ENCODE data around the gene CCDC184.
A peak's percentile ranks its signal among the peaks of the same experiment; 100 is the strongest.

The CCDC184 gene

DNA sequence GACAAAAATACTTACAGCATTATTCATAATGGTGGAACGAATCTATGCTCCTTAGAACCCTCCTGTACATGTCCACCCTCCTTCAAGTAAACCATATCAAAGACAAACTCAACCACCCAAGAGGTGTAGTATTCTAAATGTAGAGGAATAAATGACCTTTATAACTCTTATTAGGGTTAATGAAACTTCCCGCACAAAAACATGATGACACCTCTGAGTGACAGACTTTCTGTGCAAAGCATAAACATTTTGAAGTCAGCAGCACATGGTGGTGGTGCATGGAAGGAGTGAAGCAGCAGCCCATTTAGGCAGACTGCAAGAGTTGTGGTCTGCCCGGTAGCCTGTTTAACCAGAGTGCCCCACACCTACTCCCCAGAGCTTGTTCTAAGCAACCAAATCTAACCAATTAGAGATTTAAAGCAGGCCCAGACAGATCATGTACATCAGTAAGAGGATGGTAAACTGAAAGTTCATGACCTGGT is 25.5 kb upstream of the CCDC184 start:
- Histone ChIP-seq H3K27ac (peak overlapping the region; percentile 93), H3K79me2 (peaks cover 3% of the 10 kb centered on the region), H3K9me3 (ENCODE audit: control insufficient read depth, low read length) (no peaks in the 10 kb centered on the region), H2AFZ (peak overlapping the region; percentile 100), H3K36me3 (ENCODE audit: control insufficient read depth, insufficient read depth, low read length) (no peaks in the 10 kb centered on the region), H3K4me1 (peaks cover 34% of the 10 kb centered on the region), H3K9ac (no peak overlapping the region), H3K27me3 (ENCODE audit: control insufficient read depth, insufficient read depth, low read length) (no peaks in the 10 kb centered on the region), H3K4me3 (ENCODE audit: low read depth, low read length) (peak overlapping the region; percentile 97), H3K4me2 (ENCODE audit: low read length) (peak overlapping the region; percentile 92)
- TF ChIP-seq, protein P1, sequence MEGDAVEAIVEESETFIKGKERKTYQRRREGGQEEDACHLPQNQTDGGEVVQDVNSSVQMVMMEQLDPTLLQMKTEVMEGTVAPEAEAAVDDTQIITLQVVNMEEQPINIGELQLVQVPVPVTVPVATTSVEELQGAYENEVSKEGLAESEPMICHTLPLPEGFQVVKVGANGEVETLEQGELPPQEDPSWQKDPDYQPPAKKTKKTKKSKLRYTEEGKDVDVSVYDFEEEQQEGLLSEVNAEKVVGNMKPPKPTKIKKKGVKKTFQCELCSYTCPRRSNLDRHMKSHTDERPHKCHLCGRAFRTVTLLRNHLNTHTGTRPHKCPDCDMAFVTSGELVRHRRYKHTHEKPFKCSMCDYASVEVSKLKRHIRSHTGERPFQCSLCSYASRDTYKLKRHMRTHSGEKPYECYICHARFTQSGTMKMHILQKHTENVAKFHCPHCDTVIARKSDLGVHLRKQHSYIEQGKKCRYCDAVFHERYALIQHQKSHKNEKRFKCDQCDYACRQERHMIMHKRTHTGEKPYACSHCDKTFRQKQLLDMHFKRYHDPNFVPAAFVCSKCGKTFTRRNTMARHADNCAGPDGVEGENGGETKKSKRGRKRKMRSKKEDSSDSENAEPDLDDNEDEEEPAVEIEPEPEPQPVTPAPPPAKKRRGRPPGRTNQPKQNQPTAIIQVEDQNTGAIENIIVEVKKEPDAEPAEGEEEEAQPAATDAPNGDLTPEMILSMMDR (IDR thresholded peaks at IDR 0.05) = no peak

DNA sequence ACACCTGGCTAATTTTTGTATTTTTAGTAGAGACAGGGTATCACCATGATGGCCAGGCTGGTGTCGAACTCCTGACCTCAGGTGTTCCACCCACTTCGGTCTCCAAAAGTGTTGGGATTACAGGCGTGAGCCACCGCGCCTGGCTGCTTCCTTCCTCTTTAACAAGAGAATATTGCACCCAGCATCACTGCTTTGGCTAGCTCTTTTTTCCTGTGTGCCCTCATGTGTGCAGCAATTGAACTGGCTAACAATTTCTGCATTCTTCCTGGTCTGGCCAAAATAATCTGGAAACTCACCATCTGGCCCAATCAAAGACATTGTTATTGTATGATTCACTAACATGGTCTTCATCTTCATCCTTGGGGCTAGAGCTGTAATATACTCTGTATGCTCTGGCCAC is 23.4 kb upstream of the CCDC184 start:
- H3K27me3 ChIP-seq (ENCODE audit: control insufficient read depth, insufficient read depth, low read length) = no peaks in the 10 kb centered on the region
- peak overlapping the region; percentile 58 for H3K27ac ChIP-seq
- no peak overlapping the region for H3K4me3 ChIP-seq (ENCODE audit: low read depth, low read length)
- peaks cover 3% of the 10 kb centered on the region for H3K79me2 ChIP-seq
- H3K9ac ChIP-seq = no peak overlapping the region
- no peak overlapping the region for H3K4me2 ChIP-seq (ENCODE audit: low read length)
- H3K4me1 ChIP-seq = peaks cover 41% of the 10 kb centered on the region
- peak overlapping the region; percentile 5 for H2AFZ ChIP-seq
- no peaks in the 10 kb centered on the region for H3K36me3 ChIP-seq (ENCODE audit: control insufficient read depth, insufficient read depth, low read length)
- H3K9me3 ChIP-seq (ENCODE audit: control insufficient read depth, low read length) = no peaks in the 10 kb centered on the region
- TF ChIP-seq, protein P1 (IDR thresholded peaks at IDR 0.05) = no peak

DNA sequence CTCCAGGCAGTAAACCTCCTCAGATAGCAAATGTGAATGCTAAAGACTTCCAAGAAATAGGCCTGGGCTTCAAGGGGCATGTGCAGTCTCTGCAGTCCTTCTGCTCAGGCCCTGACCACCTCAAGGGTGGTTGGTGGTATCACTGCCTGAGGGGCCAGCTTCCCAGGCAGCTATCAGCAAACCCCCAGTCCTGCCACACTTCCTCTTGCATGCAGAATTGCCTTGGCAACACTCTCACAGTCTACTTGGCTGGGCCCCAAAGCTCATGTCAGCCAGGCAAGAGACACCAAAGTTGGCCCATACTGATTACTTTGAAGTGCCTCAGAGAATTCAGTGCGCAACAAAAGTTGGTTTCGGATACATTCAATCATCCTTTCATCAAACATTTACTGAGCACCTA is 22.6 kb upstream of the CCDC184 start:
- Histone ChIP-seq H3K27ac (peak overlapping the region; percentile 58), H3K9ac (no peak overlapping the region), H3K4me3 (ENCODE audit: low read depth, low read length) (no peak overlapping the region), H3K9me3 (ENCODE audit: control insufficient read depth, low read length) (no peaks in the 10 kb centered on the region), H3K4me2 (ENCODE audit: low read length) (peak overlapping the region; percentile 12), H3K79me2 (peaks cover 3% of the 10 kb centered on the region), H3K36me3 (ENCODE audit: control insufficient read depth, insufficient read depth, low read length) (no peaks in the 10 kb centered on the region), H2AFZ (peak overlapping the region; percentile 25), H3K4me1 (peaks cover 41% of the 10 kb centered on the region), H3K27me3 (ENCODE audit: control insufficient read depth, insufficient read depth, low read length) (no peaks in the 10 kb centered on the region)
- TF ChIP-seq, protein P1 (IDR thresholded peaks at IDR 0.05) = no peak

DNA sequence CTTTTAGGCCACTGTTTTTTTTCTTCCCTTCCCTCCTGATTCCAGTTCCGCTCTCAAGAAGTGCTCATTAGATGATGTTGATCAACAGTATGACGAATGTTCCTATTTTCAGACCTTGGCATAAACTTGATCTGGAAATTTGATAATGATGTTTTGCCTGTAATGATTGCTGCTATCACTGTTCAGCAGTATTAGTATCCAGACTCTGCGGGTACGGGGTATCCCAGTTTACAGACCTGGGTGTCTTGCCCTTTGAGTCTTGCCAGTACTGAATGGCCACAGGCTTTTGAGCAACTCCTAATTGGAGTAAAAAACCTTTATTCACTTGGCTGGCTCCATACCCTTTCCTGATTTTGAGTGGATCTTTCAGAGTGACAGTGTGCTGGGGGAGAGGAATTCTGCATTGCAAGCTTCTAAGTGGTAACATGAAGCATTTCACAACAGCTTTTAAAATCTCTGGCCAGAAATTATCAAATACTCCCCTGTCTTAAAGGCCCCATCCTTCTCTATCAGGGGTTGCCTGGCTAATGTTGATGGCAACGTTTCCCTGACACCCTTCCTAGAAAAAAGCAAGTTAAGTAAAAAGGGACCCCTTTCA is 20.2 kb upstream of the CCDC184 start:
- Histone ChIP-seq H3K27me3 (ENCODE audit: control insufficient read depth, insufficient read depth, low read length) (no peaks in the 10 kb centered on the region), H3K9me3 (ENCODE audit: control insufficient read depth, low read length) (no peaks in the 10 kb centered on the region), H3K4me2 (ENCODE audit: low read length) (peak overlapping the region; percentile 45), H3K9ac (no peak overlapping the region), H3K4me3 (ENCODE audit: low read depth, low read length) (peak overlapping the region; percentile 7), H3K27ac (peak overlapping the region; percentile 58), H3K36me3 (ENCODE audit: control insufficient read depth, insufficient read depth, low read length) (no peaks in the 10 kb centered on the region), H3K79me2 (no peaks in the 10 kb centered on the region), H2AFZ (peak overlapping the region; percentile 76), H3K4me1 (peaks cover 34% of the 10 kb centered on the region)
- TF ChIP-seq, protein P1 (IDR thresholded peaks at IDR 0.05) = no peak

DNA sequence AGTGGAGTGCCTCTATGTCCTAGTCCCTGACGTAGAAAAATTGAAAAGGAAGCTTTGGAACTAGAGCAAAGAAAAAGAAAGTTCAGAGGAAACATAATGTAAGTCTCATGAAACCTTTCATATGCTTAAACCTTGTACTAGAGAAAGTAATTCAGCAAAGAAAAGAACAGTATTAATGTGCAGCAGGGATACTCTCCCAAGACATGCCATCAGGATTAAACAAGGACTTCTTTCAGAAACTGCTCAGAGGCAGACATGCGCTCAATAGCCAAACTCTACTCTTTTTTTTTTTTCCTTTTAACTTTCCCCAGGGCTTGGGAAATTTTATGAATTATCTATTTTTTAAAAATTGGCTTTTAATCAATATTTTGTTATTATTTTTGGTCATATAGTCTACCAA is 19.0 kb upstream of the CCDC184 start:
- Histone ChIP-seq H3K9ac (no peak overlapping the region), H3K27me3 (ENCODE audit: control insufficient read depth, insufficient read depth, low read length) (no peaks in the 10 kb centered on the region), H3K79me2 (no peaks in the 10 kb centered on the region), H3K9me3 (ENCODE audit: control insufficient read depth, low read length) (no peaks in the 10 kb centered on the region), H3K4me1 (peaks cover 34% of the 10 kb centered on the region), H2AFZ (peak overlapping the region; percentile 25), H3K36me3 (ENCODE audit: control insufficient read depth, insufficient read depth, low read length) (no peaks in the 10 kb centered on the region), H3K4me3 (ENCODE audit: low read depth, low read length) (no peak overlapping the region), H3K4me2 (ENCODE audit: low read length) (no peak overlapping the region), H3K27ac (peak overlapping the region; percentile 58)
- TF ChIP-seq, protein P1 (IDR thresholded peaks at IDR 0.05) = no peak
